Activated CD4-positive, alpha-beta T cell treated with anti-CD3 and anti-CD28 coated beads for 36 hours (primary cell): ENCODE measurements around the gene ATM. TPM values are rescaled to one million over a fixed set of nuclear protein-coding genes. Genes with fewer than 3 reads are reported as not detected.

ENCODE experiments used
- ATAC-seq: fragments of 200-7000 bp; cut with Tn5 transposase; one replicate; pipeline ENCODE4 v1.10.0; 2021; ENCODE audit warnings: mild to moderate bottlenecking, moderate library complexity
- CTCF ChIA-PET: fragments of 350-600 bp; sonication (Branson Sonifier 250); formaldehyde crosslinking; loops from one replicate; lab custom pipeline; 2021; ENCODE audit warnings: antibody characterized with exemption; lab: Charles Lee
- POLR2A ChIA-PET: fragments of 350-600 bp; sonication (Branson Sonifier 250); formaldehyde crosslinking; loops from one replicate; lab custom pipeline; 2021; ENCODE audit warnings: antibody characterized with exemption, inconsistent platforms; lab: Charles Lee
- DNase-seq: peaks from one replicate; pipeline ENCODE4 v3.0.0-alpha.2; 2020
- H3K27ac Mint-ChIP-seq: one replicate; pipeline ENCODE4 v1.8.0; 2021; ENCODE audit warnings: mixed read lengths
- H3K27me3 Mint-ChIP-seq: one replicate; pipeline ENCODE4 v1.8.0; 2021; ENCODE audit warnings: mixed read lengths
- H3K36me3 Mint-ChIP-seq: one replicate; pipeline ENCODE4 v1.8.0; 2021; ENCODE audit warnings: low read depth, mixed read lengths
- H3K4me1 Mint-ChIP-seq: one replicate; pipeline ENCODE4 v1.8.0; 2021; ENCODE audit warnings: mixed read lengths
- H3K4me3 Mint-ChIP-seq: one replicate; pipeline ENCODE4 v1.8.0; 2021; ENCODE audit warnings: mild to moderate bottlenecking, moderate library complexity, mixed read lengths
- H3K9me3 Mint-ChIP-seq: one replicate; pipeline ENCODE4 v1.8.0; 2021; ENCODE audit warnings: low read depth, mixed read lengths
- intact Hi-C, 2 experiments: fragments of 100-400 bp; cut with DNase I in 1 of 2; cut with micrococcal nuclease in 1 of 2; formaldehyde crosslinking; loops; one replicate each; pipeline versions ENCODE4 v1.14.2 to v1.15.1; 2022 to 2024; cut with DNase I, micrococcal nuclease
- total RNA-seq, 2 experiments: library from RNA; stranded (reverse); gene quantifications; one replicate each; pipeline ENCODE4 v1.2.3, GENCODE V29; 2021

ATM gene
- total RNA-seq, 2 experiments from 2014 or later = 32.8 to 36.1 TPM

GRCh38 chr11:108319541-108320145, 96.8 kb downstream of the ATM start:
- CTCF ChIA-PET = interaction anchor here (1.2 kb wide), 1 partner anchor 20 kb away, joined by 3 read pairs; no protein-coding TSS in a partner anchor
- no peaks in the 10 kb centered on the region for H3K27me3 Mint-ChIP-seq
- H3K4me1 Mint-ChIP-seq = peaks cover 13% of the 10 kb centered on the region
- POLR2A ChIA-PET = no interaction called here
- DNase-seq (no peak), ATAC-seq (peak; percentile 57)
- H3K27ac Mint-ChIP-seq = peak overlapping the region; percentile 70
- intact Hi-C loops = no loop called here
- no peak overlapping the region for H3K4me3 Mint-ChIP-seq
- peaks cover 24% of the 10 kb centered on the region for H3K36me3 Mint-ChIP-seq
- H3K9me3 Mint-ChIP-seq = no peaks in the 10 kb centered on the region

GRCh38 chr11:108322666-108323065, 99.8 kb downstream of the ATM start:
- no peak overlapping the region for H3K27ac Mint-ChIP-seq
- no peak for DNase-seq
- no peak for ATAC-seq
- H3K9me3 Mint-ChIP-seq = no peaks in the 10 kb centered on the region
- intact Hi-C loops = no loop called here
- peaks cover 20% of the 10 kb centered on the region for H3K36me3 Mint-ChIP-seq
- CTCF ChIA-PET = no interaction called here
- peaks cover 19% of the 10 kb centered on the region for H3K4me1 Mint-ChIP-seq
- POLR2A ChIA-PET = no interaction called here
- H3K4me3 Mint-ChIP-seq = no peak overlapping the region
- no peaks in the 10 kb centered on the region for H3K27me3 Mint-ChIP-seq

GRCh38 chr11:108324587-108324986, 101.7 kb downstream of the ATM start:
- no peaks in the 10 kb centered on the region for H3K27me3 Mint-ChIP-seq
- no peaks in the 10 kb centered on the region for H3K9me3 Mint-ChIP-seq
- no peak overlapping the region for H3K4me3 Mint-ChIP-seq
- H3K27ac Mint-ChIP-seq = no peak overlapping the region
- CTCF ChIA-PET = interaction anchor here (1.0 kb wide), 1 partner anchor 15 kb away, joined by 3 read pairs; no protein-coding TSS in a partner anchor
- intact Hi-C loops = no loop called here
- ATAC-seq (no peak), DNase-seq (no peak)
- POLR2A ChIA-PET = interaction anchor here (0.5 kb wide), 1 partner anchor 75 kb away, joined by 3 read pairs; no protein-coding TSS in a partner anchor
- peaks cover 14% of the 10 kb centered on the region for H3K4me1 Mint-ChIP-seq
- peaks cover 20% of the 10 kb centered on the region for H3K36me3 Mint-ChIP-seq

- H3K36me3 Mint-ChIP-seq = peaks cover 20% of the 10 kb centered on the region
- H3K27ac Mint-ChIP-seq = no peak overlapping the region
- ChIA-PET POLR2A (no interaction called here), CTCF (interaction anchor here (0.6 to 1.1 kb wide), 2 partner anchors 45 to 110 kb away, joined by 3 read pairs; no protein-coding TSS in a partner anchor)
- DNase-seq (no peak), ATAC-seq (no peak)
- intact Hi-C loops = no loop called here
- peaks cover 5% of the 10 kb centered on the region for H3K4me1 Mint-ChIP-seq
- H3K27me3 Mint-ChIP-seq = no peaks in the 10 kb centered on the region
- H3K4me3 Mint-ChIP-seq = no peak overlapping the region
- no peaks in the 10 kb centered on the region for H3K9me3 Mint-ChIP-seq
Observed at GRCh38 chr11:108333403-108333899, 110.6 kb downstream of the ATM start.

GRCh38 chr11:108338750-108339149, 115.9 kb downstream of the ATM start:
- Mint-ChIP-seq H3K36me3 (peaks cover 8% of the 10 kb centered on the region), H3K9me3 (no peaks in the 10 kb centered on the region), H3K27ac (no peak overlapping the region), H3K4me1 (peaks cover 31% of the 10 kb centered on the region), H3K27me3 (no peaks in the 10 kb centered on the region), H3K4me3 (no peak overlapping the region)
- no peak for ATAC-seq
- POLR2A ChIA-PET = no interaction called here
- intact Hi-C loops = no loop called here
- DNase-seq = no peak
- CTCF ChIA-PET = interaction anchor here (0.5 to 1.0 kb wide), 5 partner anchors 10 to 309 kb away, joined by 3 to 4 read pairs (median 3); no protein-coding TSS in a partner anchor

GRCh38 chr11:108340973-108341372, 118.1 kb downstream of the ATM start:
- peaks cover 9% of the 10 kb centered on the region for H3K36me3 Mint-ChIP-seq
- H3K4me1 Mint-ChIP-seq = peaks cover 47% of the 10 kb centered on the region

GRCh38 chr11:108341654-108342053, 118.8 kb downstream of the ATM start:
- Mint-ChIP-seq H3K9me3 (no peaks in the 10 kb centered on the region), H3K4me1 (peaks cover 47% of the 10 kb centered on the region), H3K36me3 (peaks cover 8% of the 10 kb centered on the region), H3K27me3 (no peaks in the 10 kb centered on the region), H3K27ac (no peak overlapping the region), H3K4me3 (no peak overlapping the region)
- ATAC-seq = no peak
- ChIA-PET POLR2A (no interaction called here), CTCF (interaction anchor here (0.5 kb wide), 1 partner anchor 330 kb away, joined by 3 read pairs; no protein-coding TSS in a partner anchor)
- intact Hi-C loops = loop anchor here in 1 of 2 experiments (5.0 kb wide), 1 partner anchor 306 kb away; no protein-coding TSS in a partner anchor
- no peak for DNase-seq

More at GRCh38 chr11:108340973-108341372, 118.1 kb downstream of the ATM start:
- Mint-ChIP-seq H3K9me3 (no peaks in the 10 kb centered on the region), H3K27ac (no peak overlapping the region), H3K27me3 (no peaks in the 10 kb centered on the region), H3K4me3 (no peak overlapping the region)
- ChIA-PET POLR2A (no interaction called here), CTCF (interaction anchor here (0.6 kb wide), 1 partner anchor 143 kb away, joined by 3 read pairs; no protein-coding TSS in a partner anchor)
- ATAC-seq (peak; percentile 75), DNase-seq (no peak)
- intact Hi-C loops = loop anchor here in 1 of 2 experiments (5.0 kb wide), 1 partner anchor 306 kb away; no protein-coding TSS in a partner anchor

GRCh38 chr11:108343714-108344113, 120.8 kb downstream of the ATM start:
- intact Hi-C loops = loop anchor here in 1 of 2 experiments (5.0 kb wide), 1 partner anchor 304 kb away; no protein-coding TSS in a partner anchor
- Mint-ChIP-seq H3K4me3 (no peak overlapping the region), H3K36me3 (peaks cover 9% of the 10 kb centered on the region), H3K9me3 (no peaks in the 10 kb centered on the region), H3K27ac (no peak overlapping the region), H3K27me3 (no peaks in the 10 kb centered on the region), H3K4me1 (peaks cover 41% of the 10 kb centered on the region)
- ATAC-seq = no peak
- DNase-seq = no peak
- CTCF ChIA-PET = no interaction called here
- POLR2A ChIA-PET = no interaction called here

GRCh38 chr11:108345767-108346166, 122.9 kb downstream of the ATM start:
- H3K4me3 Mint-ChIP-seq = no peak overlapping the region
- H3K27ac Mint-ChIP-seq = no peak overlapping the region
- intact Hi-C loops = no loop called here
- H3K27me3 Mint-ChIP-seq = no peaks in the 10 kb centered on the region
- ATAC-seq (no peak), DNase-seq (no peak)
- CTCF ChIA-PET = no interaction called here
- H3K9me3 Mint-ChIP-seq = no peaks in the 10 kb centered on the region
- POLR2A ChIA-PET = no interaction called here
- peaks cover 11% of the 10 kb centered on the region for H3K36me3 Mint-ChIP-seq
- peaks cover 26% of the 10 kb centered on the region for H3K4me1 Mint-ChIP-seq

GRCh38 chr11:108346451-108346850, 123.6 kb downstream of the ATM start:
- peaks cover 11% of the 10 kb centered on the region for H3K36me3 Mint-ChIP-seq
- no peak overlapping the region for H3K27ac Mint-ChIP-seq
- no peak for DNase-seq
- H3K4me1 Mint-ChIP-seq = peaks cover 22% of the 10 kb centered on the region
- no peaks in the 10 kb centered on the region for H3K27me3 Mint-ChIP-seq
- no peaks in the 10 kb centered on the region for H3K9me3 Mint-ChIP-seq
- intact Hi-C loops = no loop called here
- ATAC-seq = no peak
- no peak overlapping the region for H3K4me3 Mint-ChIP-seq
- ChIA-PET CTCF (no interaction called here), POLR2A (no interaction called here)

- POLR2A ChIA-PET = no interaction called here
- Mint-ChIP-seq H3K27ac (peak overlapping the region; percentile 7), H3K27me3 (no peaks in the 10 kb centered on the region), H3K4me3 (no peak overlapping the region), H3K36me3 (peaks cover 24% of the 10 kb centered on the region), H3K9me3 (no peaks in the 10 kb centered on the region), H3K4me1 (no peaks in the 10 kb centered on the region)
- intact Hi-C loops = no loop called here
- DNase-seq = no peak
- CTCF ChIA-PET = no interaction called here
- peak; percentile 33 for ATAC-seq
Observed at GRCh38 chr11:108351468-108351867, 128.6 kb downstream of the ATM start.

- H3K4me3 Mint-ChIP-seq = no peak overlapping the region
- no peaks in the 10 kb centered on the region for H3K4me1 Mint-ChIP-seq
- POLR2A ChIA-PET = no interaction called here
- intact Hi-C loops = no loop called here
- CTCF ChIA-PET = no interaction called here
- DNase-seq (no peak), ATAC-seq (no peak)
- no peaks in the 10 kb centered on the region for H3K9me3 Mint-ChIP-seq
- peaks cover 26% of the 10 kb centered on the region for H3K36me3 Mint-ChIP-seq
- peak overlapping the region; percentile 11 for H3K27ac Mint-ChIP-seq
- H3K27me3 Mint-ChIP-seq = no peaks in the 10 kb centered on the region
Observed at GRCh38 chr11:108364159-108364558, 141.3 kb downstream of the ATM start.
